Measurements from ENCODE around the gene ADISSP. TPM values are rescaled to one million over a fixed set of nuclear protein-coding genes. Genes with fewer than 3 reads are reported as not detected.

The ADISSP gene
- total and polyA plus RNA-seq, 2 of the 8 experiments (the other 6 are each of a cell fraction or from before 2014, with no cell fraction given), result 111 to 141 TPM

GRCh38 chr20:3794701-3795420 is 27.3 kb upstream of the ADISSP start:
- no peak overlapping the region for H3K56ac ChIP-seq (replicated peaks; ENCODE audit: insufficient read length, low read depth, low read length)
- no peak overlapping the region for H3K4ac ChIP-seq (replicated peaks; ENCODE audit: insufficient read length, low read depth, low read length)
- peaks cover 9% of the 10 kb centered on the region; the same call in 1 of the 2 replicates for H3K23me2 ChIP-seq (ENCODE audit: low read depth, low read length)
- no peak overlapping the region for H4K8ac ChIP-seq (ENCODE audit: extremely low read depth, insufficient read depth, low read length)
- no peak overlapping the region for H2AK5ac ChIP-seq (ENCODE audit: low read depth, low read length)
- no peaks in the 10 kb centered on the region for H3K79me1 ChIP-seq (ENCODE audit: low read depth, low read length)
- H2BK5ac ChIP-seq (ENCODE audit: low read depth, low read length), result no peak overlapping the region
- peak overlapping the region; percentile 30 to 85 (median 75); a peak in 6 of 8 replicates for H3K4me3 ChIP-seq (ENCODE audit: extremely low read depth in 1 of 4, insufficient read depth in 2 of 4, low read depth in 3 of 4, low read length in 4 of 4)
- H2AFZ ChIP-seq (ENCODE audit: low read length), result no peak overlapping the region
- no peak overlapping the region for H2BK120ac ChIP-seq (replicated peaks; ENCODE audit: low read depth, low read length)
- H4K5ac ChIP-seq (ENCODE audit: insufficient read length, low read depth, low read length), result no peak overlapping the region
- no peak overlapping the region for H3K18ac ChIP-seq (ENCODE audit: extremely low read depth, low read length)
- H2BK15ac ChIP-seq (ENCODE audit: low read length), result no peak overlapping the region
- peaks cover 0 to 3% (median 0%) of the 10 kb centered on the region in 4 experiments; a peak in 1 of 7 replicates for H3K27me3 ChIP-seq (replicated peaks in 1 of 4; ENCODE audit: control insufficient read depth in 3 of 4, extremely low read depth in 1 of 4, insufficient read depth in 3 of 4, low read length in 3 of 4)
- no peak overlapping the region for H2BK12ac ChIP-seq (ENCODE audit: low read depth, low read length)
- no peak overlapping the region for H3K23ac ChIP-seq (ENCODE audit: insufficient read length)
- DNase-seq (ENCODE audit: low read depth in 1 of 2, low spot score in 2 of 2), result no peak
- no peaks in the 10 kb centered on the region; a peak in 1 of 4 replicates for H3K79me2 ChIP-seq (ENCODE audit: control insufficient read depth in 1 of 2, insufficient read depth in 2 of 2, low read length in 2 of 2)
- ChIA-PET CTCF (ENCODE audit: partially characterized antibody) (interaction anchor here (0.6 to 2.6 kb wide), 6 partner anchors 11 to 290 kb away, joined by 3 to 16 read pairs (median 3); no protein-coding TSS in a partner anchor), POLR2A (ENCODE audit: partially characterized antibody) (interaction anchor here (0.7 to 1.3 kb wide), 6 partner anchors 9 to 1332 kb away, joined by 3 to 6 read pairs (median 3); partner anchors contain the start of genes ADISSP, AP5S1 and CENPB)
- H3K9me3 ChIP-seq (ENCODE audit: insufficient read depth in 2 of 2, low read depth in 1 of 2, low read length in 1 of 2), result no peaks in the 10 kb centered on the region
- no peak overlapping the region for H3K14ac ChIP-seq (ENCODE audit: insufficient read length)
- peak overlapping the region; percentile 63 to 81 for H3K4me2 ChIP-seq (ENCODE audit: insufficient read depth in 1 of 2, low read depth in 2 of 2, low read length in 2 of 2)
- H3K36me3 ChIP-seq (ENCODE audit: control insufficient read depth in 2 of 4, insufficient read depth in 4 of 4, low read length in 3 of 4), result no peaks in the 10 kb centered on the region
- WGBS, 2 experiments (ENCODE audit: extremely low coverage in 1 of 2, insufficient coverage in 1 of 2, insufficient read length in 1 of 2, insufficient replicate concordance in 2 of 2, low coverage in 1 of 2, low lambda C conversion rate in 2 of 2, missing lambda C conversion rate in 1 of 2), result 94% methylated on average over 20 of the region's 25 CpGs; no CpG with 5 or more reads in 1 of the 2 experiments
- no peak overlapping the region for H3K9ac ChIP-seq (replicated peaks in 1 of 4; ENCODE audit: extremely low read depth in 1 of 4, low read depth in 3 of 4, low read length in 3 of 4)
- H3K27ac ChIP-seq (ENCODE audit: low read depth, low read length), result no peak overlapping the region
- FAIRE-seq, result no peak
- H4K20me1 ChIP-seq (replicated peaks in 1 of 2; ENCODE audit: control insufficient read depth in 1 of 2, insufficient read depth in 2 of 2, low read length in 2 of 2), result no peaks in the 10 kb centered on the region
- no peak overlapping the region for H2BK20ac ChIP-seq (ENCODE audit: low read length)
- no peak overlapping the region for H4K91ac ChIP-seq (replicated peaks; ENCODE audit: insufficient read length, low read length)
- peaks cover 5 to 23% (median 16%) of the 10 kb centered on the region in 4 experiments for H3K4me1 ChIP-seq (replicated peaks in 1 of 4; ENCODE audit: control insufficient read depth in 3 of 4, insufficient read depth in 4 of 4, low read length in 3 of 4)
